HG02884 (cell line): ENCODE data around the gene CHRNB4.
"Not testable (repeated sequence)": the region's sequence is repeated elsewhere in the genome, so short reads cannot be mapped to it uniquely, and the experiment has no call there.

ENCODE experiments used
- ATAC-seq: cut with Tn5 transposase; IDR thresholded peaks from one replicate; pipeline ENCODE4 v1.9.1; 2021; ENCODE audit warnings: mild to moderate bottlenecking, moderate library complexity; ENCODE audit not compliant: unreplicated experiment

CHRNB4 gene

DNA sequence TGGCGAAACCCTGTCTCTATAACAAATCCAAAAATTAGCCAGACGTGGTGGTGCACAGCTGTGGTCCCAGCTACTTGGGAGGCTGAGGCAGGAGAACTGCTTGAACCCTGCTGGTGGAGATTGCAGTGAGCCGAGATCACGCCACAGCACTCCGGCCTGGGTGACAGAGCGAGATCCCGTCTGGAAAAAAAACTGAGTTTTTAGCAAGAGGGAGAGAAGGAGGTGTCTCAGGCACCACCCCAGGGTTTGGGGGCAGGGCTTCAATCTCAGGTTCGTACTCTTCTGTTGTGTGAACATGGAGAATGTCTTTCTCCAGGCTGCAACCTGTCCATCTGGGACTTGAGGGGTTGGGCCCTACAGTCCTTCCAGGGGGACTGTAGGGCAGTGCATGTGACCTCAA lies 22.9 kb downstream of the CHRNB4 start:
- ATAC-seq, result no peak

DNA sequence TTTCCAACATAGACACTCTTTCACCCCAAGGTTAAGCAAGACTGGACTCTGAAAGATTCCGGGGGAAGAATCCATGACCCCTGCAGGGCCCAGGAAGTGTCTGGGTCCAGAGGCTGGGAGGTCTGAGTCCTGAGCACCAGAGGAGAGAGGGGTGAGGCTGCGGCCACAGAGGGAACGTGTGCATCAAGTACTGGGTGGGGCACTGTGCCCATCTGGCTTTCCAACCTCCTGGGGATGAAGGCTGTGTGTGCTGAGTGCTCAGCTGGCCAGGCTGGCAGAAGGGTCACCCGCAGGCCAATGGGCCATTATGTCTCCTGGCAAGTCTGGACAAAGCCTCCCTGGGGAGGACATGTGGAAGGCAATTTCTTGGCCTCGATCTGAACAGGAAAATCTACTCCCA lies 23.5 kb downstream of the CHRNB4 start:
- ATAC-seq, result no peak

- ATAC-seq, result no peak
Measured at GRCh38 chr15:78617076-78617475, 23.9 kb downstream of the CHRNB4 start.

DNA sequence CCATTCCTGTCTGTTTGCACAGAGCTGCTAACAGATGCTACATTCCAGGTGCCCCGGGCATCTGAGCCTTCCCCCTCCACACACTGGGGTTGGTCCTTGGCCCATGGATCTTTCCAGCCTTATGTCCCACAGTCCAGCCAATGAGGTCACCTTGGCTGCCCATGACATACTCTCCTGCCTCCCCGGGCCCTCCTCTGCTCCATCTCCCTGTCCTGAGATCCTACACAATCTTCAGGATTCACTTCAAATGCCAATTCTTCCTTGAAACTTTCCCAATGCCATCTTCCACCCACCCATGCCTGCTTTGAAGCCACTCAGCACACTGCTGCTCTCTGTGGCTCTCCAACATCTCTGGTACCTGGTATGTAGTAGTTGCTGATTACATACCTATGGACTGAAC lies 24.5 kb downstream of the CHRNB4 start:
- no peak for ATAC-seq

- no peak for ATAC-seq
Measured at GRCh38 chr15:78615151-78615589, 25.8 kb downstream of the CHRNB4 start.

DNA sequence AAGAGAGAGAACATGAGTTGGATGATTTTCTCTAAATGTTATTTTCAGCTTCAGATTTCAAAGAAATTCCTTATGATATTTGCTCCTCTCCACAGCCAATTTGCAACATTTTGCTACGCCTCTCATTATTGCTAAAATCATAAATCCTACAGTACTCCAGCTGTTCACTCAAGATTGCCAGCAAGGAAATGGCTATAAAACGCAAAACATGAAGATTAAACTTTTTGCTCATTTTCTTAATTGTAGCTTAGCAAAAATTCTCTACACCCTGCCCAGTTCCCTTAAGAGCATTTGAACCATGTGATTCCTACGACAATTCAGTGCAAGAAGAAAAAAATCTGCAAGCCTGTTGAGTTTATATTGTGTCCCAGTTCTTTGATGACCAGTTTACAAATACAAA lies 27.0 kb downstream of the CHRNB4 start:
- no peak for ATAC-seq

GRCh38 chr15:78609551-78609950 lies 31.5 kb downstream of the CHRNB4 start:
- ATAC-seq, result not testable (repeated sequence)

DNA sequence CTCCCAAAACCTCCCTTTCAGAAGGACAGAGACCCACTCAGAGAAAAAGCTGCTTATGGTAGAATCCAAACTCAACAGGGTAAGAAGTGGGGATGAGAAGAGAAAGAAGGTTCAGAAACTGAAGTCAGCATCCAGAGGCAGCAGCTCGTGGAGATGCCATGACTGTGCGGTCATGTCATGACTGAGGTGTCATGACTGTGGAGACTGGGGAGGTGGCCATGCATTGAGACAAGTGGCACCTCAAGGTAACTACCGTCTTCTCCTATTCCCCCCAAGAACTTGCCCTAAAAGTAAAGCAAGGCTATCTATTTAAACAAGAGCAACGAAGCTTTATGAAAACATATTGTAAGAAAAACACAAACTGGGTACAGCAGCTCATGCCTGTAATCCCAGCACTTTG lies 35.3 kb downstream of the CHRNB4 start:
- no peak for ATAC-seq

DNA sequence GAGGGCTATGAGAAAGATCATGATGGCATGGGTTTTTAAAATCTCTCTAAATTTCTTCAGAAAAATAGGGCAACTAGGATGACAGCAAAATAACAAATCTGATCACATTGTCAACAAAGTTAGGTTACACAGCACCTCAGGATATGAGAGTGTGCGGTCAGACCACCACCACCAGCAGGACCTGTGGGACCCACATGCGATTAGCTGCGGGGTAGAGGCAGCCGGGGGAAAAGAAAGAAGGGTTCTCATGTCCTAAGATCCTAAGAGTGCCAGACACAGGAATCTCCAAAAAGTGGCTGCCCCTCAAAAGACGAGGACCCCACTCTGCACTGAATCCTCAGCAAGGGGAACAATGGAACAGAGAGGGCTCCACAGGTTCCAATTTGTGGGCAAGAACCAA lies 35.8 kb downstream of the CHRNB4 start:
- ATAC-seq, result no peak

- no peak for ATAC-seq
Measured at GRCh38 chr15:78604420-78604819, 36.6 kb downstream of the CHRNB4 start.

GRCh38 chr15:78603467-78603866 lies 37.5 kb downstream of the CHRNB4 start:
- ATAC-seq, result no peak

DNA sequence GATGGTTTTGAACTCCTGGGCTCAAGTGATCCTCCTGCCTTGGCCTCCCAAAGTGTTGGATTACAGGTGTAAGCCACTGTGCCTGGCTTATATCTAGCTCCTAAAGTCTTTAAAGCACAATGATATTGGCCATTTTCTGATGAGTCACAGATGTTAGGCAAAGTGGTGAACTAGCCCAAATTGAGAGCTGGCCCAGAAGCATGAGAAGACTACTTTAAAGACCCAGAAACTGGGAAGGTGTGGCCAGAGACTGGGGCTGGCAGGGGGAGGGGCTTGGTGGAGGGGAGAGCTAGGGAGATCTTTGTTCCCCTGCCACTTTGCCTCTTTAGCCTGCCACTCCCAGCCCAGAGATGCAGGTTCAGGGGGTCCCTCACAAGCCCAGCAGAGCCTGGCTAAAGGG lies 41.8 kb downstream of the CHRNB4 start:
- no peak for ATAC-seq

GRCh38 chr15:78598348-78598747 lies 42.7 kb downstream of the CHRNB4 start:
- no peak for ATAC-seq

DNA sequence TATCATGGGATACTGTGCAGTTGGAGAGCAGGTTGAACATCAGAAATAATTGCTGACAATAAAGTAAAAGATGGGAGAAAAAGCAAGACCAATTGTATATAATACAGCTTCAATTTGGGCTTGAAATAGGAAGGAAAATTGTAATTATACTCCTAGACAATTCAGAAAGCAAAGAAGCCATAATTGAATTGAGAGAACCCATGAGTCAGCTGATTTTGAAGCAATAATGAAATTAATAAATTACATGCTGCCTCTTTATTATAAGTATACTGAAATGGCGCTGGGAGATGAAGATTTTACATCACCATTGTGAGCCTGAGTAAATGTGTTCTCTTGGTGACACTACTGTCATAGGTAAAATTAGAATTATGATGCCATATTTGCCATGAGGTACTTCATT lies 43.4 kb downstream of the CHRNB4 start:
- no peak for ATAC-seq

DNA sequence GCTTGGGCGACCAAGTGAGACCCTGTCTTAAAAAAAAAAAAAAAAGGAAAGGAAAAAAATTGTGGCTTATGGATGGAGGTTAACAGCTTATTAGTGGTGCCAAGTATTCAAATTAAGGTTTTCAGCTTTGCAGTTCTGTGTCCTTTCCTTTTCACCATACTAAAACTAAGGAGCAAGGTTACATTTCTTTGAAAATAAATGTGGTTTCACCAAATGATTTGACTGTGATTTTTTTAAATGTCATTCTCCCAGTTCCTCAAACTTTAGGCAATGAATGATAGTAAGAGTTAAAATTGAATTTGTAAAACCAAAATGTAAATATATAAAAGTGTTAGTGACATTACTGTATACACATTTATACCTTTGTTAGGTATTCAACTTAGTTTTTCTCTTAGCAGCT lies 66.1 kb downstream of the CHRNB4 start:
- no peak for ATAC-seq
